Stimulated activated CD4-positive, alpha-beta T cell treated with anti-CD3 and anti-CD28 coated beads, Interleukin-12 subunit alpha, Interleukin-12 subunit beta, amount 100 ng/mL, for 24 hours (primary cell): ENCODE results near the gene BSX.

Experiments
- DNase-seq, 2 experiments: peaks; one replicate each; pipeline ENCODE4 v3.0.0-alpha.2; 2020; ENCODE audit warnings: low read depth in 2 of 2

Gene BSX

DNA sequence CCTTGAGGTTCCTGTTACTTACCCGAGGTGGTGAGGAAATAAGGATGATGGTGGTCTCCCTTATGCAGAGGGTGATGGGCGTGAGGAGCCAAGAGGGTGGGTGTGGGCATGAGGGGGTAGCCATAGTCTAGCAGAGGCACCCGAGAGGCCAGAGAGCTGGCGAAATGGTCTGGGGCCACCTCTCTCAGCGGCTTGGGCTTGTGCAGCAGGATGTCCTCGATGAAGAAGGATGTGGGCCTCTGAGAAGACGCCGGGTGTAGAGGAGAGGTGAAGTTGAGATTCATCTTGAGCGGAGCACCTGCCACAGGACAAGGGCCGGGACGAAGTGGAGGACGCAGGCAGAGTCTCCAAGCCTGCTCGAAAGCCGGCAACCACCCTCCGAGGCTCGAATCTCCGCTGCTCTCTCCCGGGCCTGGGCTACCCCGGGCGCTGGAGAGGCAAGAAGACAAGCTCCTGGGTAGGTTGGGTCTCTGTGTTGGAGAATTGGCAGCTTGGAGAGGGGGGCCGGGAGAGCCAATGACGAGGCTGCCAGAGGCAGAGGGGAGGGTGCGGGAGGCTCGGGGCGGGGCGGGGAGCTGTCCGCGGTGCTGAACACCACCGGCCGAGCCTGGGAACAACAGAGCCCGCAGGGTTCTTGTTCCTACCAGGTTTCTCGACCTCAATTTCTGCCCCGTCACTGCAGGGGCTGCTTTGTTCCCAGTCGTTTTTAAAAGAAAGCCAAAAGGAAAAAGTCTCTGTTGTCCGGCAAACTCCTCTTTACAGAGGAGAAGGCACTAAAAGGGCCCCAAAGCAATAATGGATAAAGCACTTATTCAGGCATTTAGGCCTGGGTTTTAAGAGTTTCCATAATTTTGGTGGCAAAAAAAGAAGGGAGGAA is at the start of gene BSX:
Gene BSX (minus strand): TSS at position 447 of the 877 bp plus-strand sequence. CDS start 163 bp downstream, at position 284.
- DNase-seq, result peak in 1 of 2 experiments; percentile 48

DNA sequence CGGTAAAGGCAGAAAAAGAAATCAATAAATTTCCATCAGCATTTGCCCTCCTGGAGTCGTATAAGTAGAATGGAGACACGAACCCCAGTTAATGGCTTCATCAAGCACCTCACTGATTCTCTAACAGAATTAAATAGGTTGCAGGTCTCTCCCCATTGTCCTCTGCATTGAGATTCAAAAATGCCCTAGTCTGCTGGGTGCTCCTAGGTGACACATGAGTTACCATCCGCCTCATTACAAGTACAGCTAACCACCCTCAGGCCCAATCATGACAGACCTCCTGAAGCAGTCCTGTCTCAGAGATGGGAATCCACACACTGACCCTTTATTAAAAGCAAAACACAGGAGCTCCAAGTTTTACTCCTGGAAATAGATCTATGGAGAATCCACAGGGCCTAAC is 48.9 kb upstream of the BSX start:
- no peak for DNase-seq

- DNase-seq, result peak in 1 of 2 experiments; percentile 3
Observed at GRCh38 chr11:123020968-123021367, 39.3 kb upstream of the BSX start.

- DNase-seq, result no peak
Observed at GRCh38 chr11:123018702-123019101, 37.1 kb upstream of the BSX start.

DNA sequence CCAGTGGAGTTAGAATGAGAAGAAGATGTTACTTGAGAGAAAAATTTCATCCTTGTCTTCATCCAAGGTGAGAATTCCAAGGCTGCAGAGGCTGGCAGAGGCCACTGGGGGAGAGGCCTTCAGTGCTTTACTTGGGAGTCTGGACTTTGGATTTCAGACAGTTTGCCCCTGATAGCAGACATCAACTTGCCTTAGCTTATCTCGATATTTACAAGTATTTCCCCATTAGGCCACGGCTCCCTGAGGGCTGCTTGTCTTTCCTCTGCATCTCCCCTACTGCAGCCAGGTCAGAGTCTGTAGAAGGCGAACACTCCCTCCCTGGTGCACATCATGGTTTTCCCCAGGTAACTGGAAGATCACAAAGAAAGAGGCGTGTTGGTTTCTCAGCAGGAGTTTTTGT is 29.9 kb upstream of the BSX start:
- DNase-seq, result no peak

GRCh38 chr11:123006860-123007542 is 25.4 kb upstream of the BSX start:
- DNase-seq, result no peak

GRCh38 chr11:123000721-123001120 is 19.1 kb upstream of the BSX start:
- DNase-seq, result no peak

- no peak for DNase-seq
Observed at GRCh38 chr11:122998727-122999366, 17.2 kb upstream of the BSX start.

DNA sequence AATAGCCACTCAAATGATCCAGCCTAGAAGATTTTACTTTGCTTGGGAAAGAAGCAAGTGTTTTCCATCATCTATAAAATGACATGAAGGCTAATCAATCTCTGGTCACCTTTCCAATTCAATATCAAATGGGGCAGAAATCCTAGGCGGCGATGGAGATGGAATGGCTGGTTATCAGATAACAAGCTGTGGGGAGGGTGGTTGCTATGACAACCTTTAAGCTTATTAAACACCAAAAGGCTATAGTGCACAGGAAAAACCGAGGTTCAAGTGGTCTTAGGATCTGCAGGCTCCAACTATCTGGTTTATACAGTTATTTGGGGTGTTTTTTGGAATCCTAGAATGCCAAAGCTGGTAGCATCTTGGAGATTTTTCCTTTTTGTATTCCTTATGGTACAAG is 13.9 kb upstream of the BSX start:
- DNase-seq, result no peak

GRCh38 chr11:122984186-122985011 is 2.8 kb upstream of the BSX start:
- no peak for DNase-seq

DNA sequence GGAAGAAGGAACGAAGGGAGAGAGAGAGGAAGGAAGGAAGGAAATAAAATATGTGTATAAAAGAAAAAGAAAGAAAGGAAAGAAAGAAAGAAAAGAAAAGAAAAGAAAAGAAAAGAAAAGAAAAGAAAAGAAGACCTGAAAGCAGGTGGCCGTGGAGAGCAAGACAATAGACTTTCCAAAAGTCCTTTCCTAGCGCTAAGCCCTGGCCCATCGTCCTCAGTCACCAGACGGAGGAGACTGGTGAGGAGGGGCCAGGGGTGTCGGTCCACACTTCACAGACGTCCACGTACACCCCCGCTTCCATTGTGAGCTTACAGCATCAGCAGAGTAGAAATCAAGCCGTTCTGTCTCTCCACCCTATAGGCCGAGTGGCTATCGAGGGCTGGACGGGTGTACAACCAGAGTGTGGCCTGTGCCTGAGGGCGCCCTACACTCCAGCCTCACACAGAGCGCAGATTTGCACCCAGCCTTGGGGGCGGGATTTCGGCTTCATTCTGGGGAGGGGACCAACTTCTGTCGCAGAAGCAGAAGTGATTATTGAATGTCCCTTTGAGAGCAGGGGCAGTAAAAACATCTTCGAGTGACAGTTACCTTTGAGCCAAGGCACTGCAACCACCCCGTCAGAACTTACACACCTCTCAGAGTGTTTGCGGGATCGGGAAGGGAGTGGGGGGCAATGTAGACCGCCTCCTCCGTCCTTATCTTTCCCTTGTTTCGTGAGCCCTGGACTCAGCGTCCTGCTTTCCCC is 2.0 kb upstream of the BSX start:
- DNase-seq, result no peak

DNA sequence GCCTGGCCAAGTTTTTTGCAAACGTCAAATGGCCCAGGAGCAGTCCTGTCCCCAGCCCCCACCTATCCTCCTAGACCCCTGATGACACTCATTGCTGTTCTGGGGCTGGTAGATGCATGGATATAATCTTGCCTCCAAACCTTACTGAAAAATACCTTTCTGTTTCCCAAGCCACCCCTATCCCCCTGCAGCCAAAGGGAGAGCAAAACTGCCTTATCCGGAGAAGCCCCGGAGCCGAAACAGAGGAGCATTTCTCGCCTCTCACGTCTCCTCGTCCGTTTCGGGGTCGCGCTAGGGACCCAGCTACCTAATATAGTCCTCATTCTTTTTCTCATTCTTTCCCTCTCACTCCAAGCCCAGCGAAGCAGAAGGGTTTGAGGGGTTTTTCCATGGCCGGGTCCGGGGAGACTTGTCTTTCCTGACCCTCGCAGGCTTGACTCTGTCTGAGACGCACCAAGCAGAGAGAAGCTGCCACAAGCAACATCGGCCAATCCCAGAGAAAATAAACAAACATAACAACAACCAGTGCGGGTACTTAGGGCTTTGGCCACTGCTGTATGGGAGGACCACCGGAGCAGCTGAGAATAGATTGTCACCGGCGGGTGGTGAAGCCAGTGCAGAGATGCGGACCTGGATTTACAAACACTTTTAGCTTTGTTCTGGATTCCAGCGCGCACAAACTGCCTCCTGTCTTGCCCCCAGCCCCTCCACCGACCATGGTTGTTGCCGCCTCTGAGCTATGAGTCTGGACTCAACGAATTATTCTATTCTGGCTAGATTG is 1.6 kb downstream of the BSX start:
- DNase-seq, result no peak

DNA sequence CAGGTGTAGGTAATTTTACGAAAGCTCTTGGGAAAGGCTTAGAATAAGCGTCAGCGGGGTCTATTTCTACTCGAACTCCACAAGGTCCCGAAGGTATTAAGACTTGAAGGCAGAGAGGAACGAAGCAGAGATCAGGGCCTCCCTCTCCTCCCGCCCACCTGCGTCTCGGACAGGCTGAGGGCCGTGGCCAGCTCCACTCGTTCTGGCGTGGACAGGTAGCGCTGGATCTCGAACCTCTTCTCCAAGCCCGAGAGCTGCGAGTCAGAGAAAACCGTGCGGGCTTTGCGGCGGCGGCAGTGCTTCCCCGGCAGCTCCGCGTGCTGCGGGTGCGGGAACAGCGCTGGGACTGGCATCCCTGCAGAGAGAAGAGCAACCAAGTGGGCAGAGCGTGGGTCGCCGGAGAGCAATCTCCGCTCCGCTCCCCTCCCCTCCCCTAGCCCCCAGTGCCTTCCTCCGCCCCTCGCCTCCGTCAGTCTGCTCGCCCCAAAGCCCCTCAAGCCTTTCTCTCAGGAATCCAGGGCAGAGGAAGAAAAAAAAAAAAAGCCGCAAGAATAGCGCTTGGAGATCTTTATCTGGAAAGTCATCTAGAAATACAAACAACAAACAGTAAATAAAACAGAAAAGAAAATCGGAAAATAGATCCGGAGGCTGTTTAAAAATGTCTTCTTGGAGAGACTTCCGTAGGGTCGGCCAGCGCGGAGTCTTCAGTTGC is 2.4 kb downstream of the BSX start:
- no peak for DNase-seq

DNA sequence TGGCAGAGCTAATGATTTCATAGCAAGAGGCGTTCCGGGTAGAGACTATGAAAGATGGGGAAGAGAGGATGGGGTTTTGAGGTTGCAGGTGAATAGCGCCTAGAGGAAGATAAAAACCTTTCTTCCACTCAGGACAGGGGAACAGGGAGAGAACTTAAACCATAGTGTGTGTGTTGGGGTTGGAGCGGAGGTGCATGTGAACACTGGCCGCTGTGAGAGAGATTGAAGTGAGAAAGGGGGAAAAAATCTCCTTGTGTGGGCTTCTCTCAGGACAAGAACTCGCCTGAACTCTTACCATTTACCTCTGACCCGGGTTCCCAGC is 3.4 kb downstream of the BSX start:
- DNase-seq, result no peak

- DNase-seq, result no peak
Observed at GRCh38 chr11:122977470-122978298, 4.0 kb downstream of the BSX start.

DNA sequence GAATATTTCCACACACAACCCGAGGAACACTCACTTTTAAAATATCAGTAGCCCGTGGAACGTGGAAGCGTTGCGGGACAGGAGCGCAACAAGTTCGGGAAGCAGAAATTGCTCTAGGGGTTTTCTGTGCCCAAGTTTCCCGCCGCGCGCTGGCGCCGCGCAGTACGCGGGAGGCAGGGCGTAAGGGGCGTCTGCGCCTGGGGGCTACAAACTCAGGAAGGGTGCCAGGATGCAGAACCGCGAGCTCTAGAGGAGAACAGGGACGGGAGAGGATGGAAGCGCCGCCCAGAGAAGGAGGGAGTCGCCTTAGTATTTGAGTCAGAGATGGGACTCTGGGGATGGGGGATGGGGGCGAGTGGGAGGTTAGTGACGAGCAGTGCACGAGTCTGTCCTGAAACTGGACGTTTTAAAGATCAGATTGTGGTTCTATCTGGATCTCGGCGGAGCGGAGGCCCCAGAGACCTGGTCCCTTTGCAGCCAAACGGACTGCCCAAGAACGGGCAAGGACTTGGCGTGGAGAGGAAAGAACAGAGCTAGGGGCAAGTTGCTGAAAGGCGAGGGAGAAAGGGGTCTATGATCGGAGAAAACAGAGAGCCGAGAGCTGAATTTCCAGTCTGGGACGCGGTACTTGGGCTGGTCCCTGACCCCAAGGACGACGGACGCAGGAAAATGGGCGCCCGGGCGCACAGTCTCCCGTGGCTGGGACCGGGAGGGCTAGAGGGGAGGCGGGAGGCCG is 4.7 kb downstream of the BSX start:
- no peak for DNase-seq

GRCh38 chr11:122976061-122976733 is 5.4 kb downstream of the BSX start:
- no peak for DNase-seq

GRCh38 chr11:122963961-122964360 is 17.7 kb downstream of the BSX start:
- DNase-seq, result no peak
